ENCODE measurements around the gene XPOT. TPM values are rescaled to one million over a fixed set of nuclear protein-coding genes. Genes with fewer than 3 reads are reported as not detected.

Gene XPOT
- total and polyA plus RNA-seq, 2 donors (not counting 1 experiment from before 2014, with no cell fraction given), result 11.7 to 48.8 TPM

DNA sequence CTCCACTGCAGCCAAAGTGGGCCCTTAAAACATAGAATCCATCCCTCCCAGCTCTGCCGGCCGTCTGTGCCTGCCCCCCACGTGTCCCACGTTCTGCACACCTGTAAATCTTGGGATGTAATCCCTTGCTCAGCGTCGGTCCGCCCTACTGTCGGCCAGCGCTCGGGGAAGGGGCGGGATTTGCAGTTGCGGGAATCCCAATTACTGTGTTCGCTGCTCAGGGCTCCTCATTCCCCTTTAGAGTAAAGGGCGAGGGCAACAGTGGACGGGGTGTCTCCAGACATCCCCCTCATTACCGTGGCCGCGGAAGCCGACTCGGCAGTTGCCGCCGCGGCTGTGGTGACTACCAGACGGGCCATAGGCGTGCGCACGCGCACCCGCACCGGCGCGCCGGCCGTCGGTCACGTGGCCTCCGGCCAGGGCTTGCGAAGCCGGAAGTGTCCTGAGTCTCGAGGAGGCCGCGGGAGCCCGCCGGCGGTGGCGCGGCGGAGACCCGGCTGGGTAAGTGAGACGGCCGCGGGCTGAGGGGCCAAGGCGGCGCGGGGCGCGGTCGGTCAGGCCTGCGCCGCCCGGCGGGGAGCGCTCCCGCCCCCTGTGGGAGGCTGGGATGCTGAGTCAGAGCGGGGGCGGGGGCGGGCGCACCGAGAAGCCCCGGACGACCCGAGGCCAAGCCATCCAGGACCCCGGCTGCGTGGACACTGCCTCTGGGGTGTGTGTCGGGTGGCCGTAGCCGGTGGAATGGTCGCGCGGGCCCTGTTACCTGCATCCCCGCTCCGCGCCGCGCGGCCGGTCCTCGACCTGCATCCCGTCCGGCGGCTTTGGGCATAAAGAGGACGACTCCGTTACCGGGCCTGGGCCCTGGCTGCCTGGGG is 47.7 kb downstream of the XPOT start, which contains the start of gene TBK1:
TSS of gene TBK1 (plus strand) at position 434 of the 872 bp plus-strand sequence. CDS start 3,751 bp downstream, outside the sequence.
- ChIA-PET CTCF (no interaction called here), POLR2A (no interaction called here)
- H3K4me3 ChIP-seq (ENCODE audit: control extremely low read depth in 1 of 5, extremely low read depth in 1 of 5, insufficient read depth in 1 of 5, low read depth in 2 of 5, low read length in 4 of 5), result peak within 1 kb of the TSS; percentile 66 to 97 (median 90)
- H3K4me1 Mint-ChIP-seq, result peaks cover 38% of the 10 kb centered on the region
- TF ChIP-seq, protein P1, sequence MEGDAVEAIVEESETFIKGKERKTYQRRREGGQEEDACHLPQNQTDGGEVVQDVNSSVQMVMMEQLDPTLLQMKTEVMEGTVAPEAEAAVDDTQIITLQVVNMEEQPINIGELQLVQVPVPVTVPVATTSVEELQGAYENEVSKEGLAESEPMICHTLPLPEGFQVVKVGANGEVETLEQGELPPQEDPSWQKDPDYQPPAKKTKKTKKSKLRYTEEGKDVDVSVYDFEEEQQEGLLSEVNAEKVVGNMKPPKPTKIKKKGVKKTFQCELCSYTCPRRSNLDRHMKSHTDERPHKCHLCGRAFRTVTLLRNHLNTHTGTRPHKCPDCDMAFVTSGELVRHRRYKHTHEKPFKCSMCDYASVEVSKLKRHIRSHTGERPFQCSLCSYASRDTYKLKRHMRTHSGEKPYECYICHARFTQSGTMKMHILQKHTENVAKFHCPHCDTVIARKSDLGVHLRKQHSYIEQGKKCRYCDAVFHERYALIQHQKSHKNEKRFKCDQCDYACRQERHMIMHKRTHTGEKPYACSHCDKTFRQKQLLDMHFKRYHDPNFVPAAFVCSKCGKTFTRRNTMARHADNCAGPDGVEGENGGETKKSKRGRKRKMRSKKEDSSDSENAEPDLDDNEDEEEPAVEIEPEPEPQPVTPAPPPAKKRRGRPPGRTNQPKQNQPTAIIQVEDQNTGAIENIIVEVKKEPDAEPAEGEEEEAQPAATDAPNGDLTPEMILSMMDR (IDR thresholded peaks at IDR 0.05), result peak; percentile 38
- no peak for TF ChIP-seq EZH2 (IDR thresholded peaks at IDR 0.05; ENCODE audit: borderline replicate concordance, insufficient read depth, low read depth, low read length, poor library complexity, severe bottlenecking)
- peak within 1 kb of the TSS; percentile 80 for H3K4me2 ChIP-seq (replicated peaks; ENCODE audit: low read depth, low read length, poor library complexity, severe bottlenecking)
- intact Hi-C loops (cut with micrococcal nuclease), result loop anchor here (1.0 to 5.0 kb wide), 5 partner anchors 48 to 1850 kb away; partner anchors contain the start of genes GNS, RASSF3, SRGAP1 and XPOT
- no peaks in the 10 kb centered on the region for H3K27me3 ChIP-seq (replicated peaks in 1 of 4; ENCODE audit: control extremely low read depth in 1 of 4, control insufficient read depth in 3 of 4, insufficient read depth in 4 of 4, low read length in 3 of 4)
- H3K4me1 ChIP-seq (ENCODE audit: control insufficient read depth in 2 of 2, insufficient read depth in 2 of 2, low read length in 2 of 2), result peaks cover 5 to 12% of the 10 kb centered on the region in 2 donors
- no peaks in the 10 kb centered on the region for H3K9me3 ChIP-seq (ENCODE audit: control extremely low read depth in 1 of 3, control insufficient read depth in 2 of 3, insufficient read depth in 1 of 3, low read length in 2 of 3)
- H3K9ac ChIP-seq (ENCODE audit: low read length), result peak within 1 kb of the TSS; percentile 85
- peaks cover 54% of the 10 kb centered on the region for H3K79me2 ChIP-seq (ENCODE audit: control insufficient read depth, insufficient read depth, low read length)
- H3K36me3 ChIP-seq (replicated peaks in 1 of 2; ENCODE audit: control extremely low read depth in 1 of 2, control insufficient read depth in 1 of 2, extremely low read depth in 1 of 2, insufficient read depth in 2 of 2, low read length in 1 of 2), result peaks cover 0 to 4% of the 10 kb centered on the region in 2 experiments
- H3K27ac Mint-ChIP-seq, result peak within 1 kb of the TSS; percentile 92
- H3K27me3 Mint-ChIP-seq, result no peaks in the 10 kb centered on the region
- WGBS (ENCODE audit: insufficient coverage), result under 1% methylated on average over 94 of the region's 94 CpGs
- H3K9me3 Mint-ChIP-seq (ENCODE audit: insufficient read depth), result no peaks in the 10 kb centered on the region
- peak; percentile 79 for ATAC-seq (ENCODE audit: low read depth)
- peak within 1 kb of the TSS; percentile 63 to 77 for H3K27ac ChIP-seq (ENCODE audit: low read length in 2 of 2)
- peak within 1 kb of the TSS; percentile 94 for H2AFZ ChIP-seq (ENCODE audit: insufficient read depth, low read depth, low read length, poor library complexity, severe bottlenecking)
- H4K20me1 ChIP-seq (ENCODE audit: control insufficient read depth, insufficient read depth, low read length, poor library complexity, severe bottlenecking), result no peaks in the 10 kb centered on the region
- DNase-seq, result peak; percentile 82
- peak within 1 kb of the TSS; percentile 96 for H3K4me3 Mint-ChIP-seq

Data from B cell (primary cell).